PC-3 (cell line): Measurements from ENCODE around the gene IQGAP3.

ENCODE experiments used
- EZH2 ChIP-seq: fragments of 300-600 bp; sonication (generic); IDR thresholded peaks from one replicate; pipeline ENCODE4 v1.6.1; 2017; ENCODE audit warnings: antibody characterized with exemption, mild to moderate bottlenecking, low read length; ENCODE audit not compliant: unreplicated experiment
- TF ChIP-seq, protein P1 (sequence below): fragments of 300-600 bp; sonication (generic); conservative IDR thresholded peaks from 2 replicates; pipeline ENCODE4 v1.5.1; 2017; ENCODE audit warnings: antibody characterized with exemption, low read depth, mild to moderate bottlenecking, low read length

DNA sequence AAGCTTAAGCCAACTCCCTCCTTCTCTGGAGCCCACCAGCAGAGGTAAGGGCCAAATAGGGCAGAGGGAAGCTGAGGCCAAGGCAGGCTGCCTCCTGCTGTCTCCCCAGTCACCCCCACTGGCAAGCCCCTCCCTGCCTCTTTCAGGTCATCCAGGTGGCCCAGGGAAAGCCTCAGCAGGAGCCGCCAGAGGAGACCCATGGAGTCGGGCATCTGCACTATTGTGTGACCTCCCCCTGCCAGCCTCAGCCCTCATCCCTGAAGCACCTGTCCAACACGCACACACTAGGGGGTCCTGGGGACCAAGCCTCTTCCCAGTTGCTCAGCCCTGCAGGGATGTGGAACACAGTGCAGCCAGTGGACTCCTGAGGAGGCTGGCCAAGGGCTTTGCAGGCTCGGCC lies 14.0 kb upstream of the IQGAP3 start:
- no peak for TF ChIP-seq EZH2
- TF ChIP-seq, protein P1, sequence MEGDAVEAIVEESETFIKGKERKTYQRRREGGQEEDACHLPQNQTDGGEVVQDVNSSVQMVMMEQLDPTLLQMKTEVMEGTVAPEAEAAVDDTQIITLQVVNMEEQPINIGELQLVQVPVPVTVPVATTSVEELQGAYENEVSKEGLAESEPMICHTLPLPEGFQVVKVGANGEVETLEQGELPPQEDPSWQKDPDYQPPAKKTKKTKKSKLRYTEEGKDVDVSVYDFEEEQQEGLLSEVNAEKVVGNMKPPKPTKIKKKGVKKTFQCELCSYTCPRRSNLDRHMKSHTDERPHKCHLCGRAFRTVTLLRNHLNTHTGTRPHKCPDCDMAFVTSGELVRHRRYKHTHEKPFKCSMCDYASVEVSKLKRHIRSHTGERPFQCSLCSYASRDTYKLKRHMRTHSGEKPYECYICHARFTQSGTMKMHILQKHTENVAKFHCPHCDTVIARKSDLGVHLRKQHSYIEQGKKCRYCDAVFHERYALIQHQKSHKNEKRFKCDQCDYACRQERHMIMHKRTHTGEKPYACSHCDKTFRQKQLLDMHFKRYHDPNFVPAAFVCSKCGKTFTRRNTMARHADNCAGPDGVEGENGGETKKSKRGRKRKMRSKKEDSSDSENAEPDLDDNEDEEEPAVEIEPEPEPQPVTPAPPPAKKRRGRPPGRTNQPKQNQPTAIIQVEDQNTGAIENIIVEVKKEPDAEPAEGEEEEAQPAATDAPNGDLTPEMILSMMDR = no peak
